GM12865 (cell line): Measurements from ENCODE around the gene METTL23.
"Not testable (repeated sequence)": the region's sequence is repeated elsewhere in the genome, so short reads cannot be mapped to it uniquely, and the experiment has no call there.

ENCODE experiments used
- DNase-seq: peaks from one replicate; pipeline ENCODE4 v3.0.0; 2010; ENCODE audit warnings: low read depth
- H3K4me3 ChIP-seq: 2 replicates; pipeline ENCODE4 v1.5.1; 2011; ENCODE audit warnings: mild to moderate bottlenecking, low read depth, low read length, control low read depth
- TF ChIP-seq, protein P1 (sequence below): IDR thresholded peaks from 2 replicates; pipeline ENCODE4 v1.5.1; 2011; ENCODE audit warnings: low read length, control low read depth, low read depth, inconsistent platforms; ENCODE audit not compliant: insufficient read depth; ENCODE audit errors: missing control alignments

METTL23 gene

DNA sequence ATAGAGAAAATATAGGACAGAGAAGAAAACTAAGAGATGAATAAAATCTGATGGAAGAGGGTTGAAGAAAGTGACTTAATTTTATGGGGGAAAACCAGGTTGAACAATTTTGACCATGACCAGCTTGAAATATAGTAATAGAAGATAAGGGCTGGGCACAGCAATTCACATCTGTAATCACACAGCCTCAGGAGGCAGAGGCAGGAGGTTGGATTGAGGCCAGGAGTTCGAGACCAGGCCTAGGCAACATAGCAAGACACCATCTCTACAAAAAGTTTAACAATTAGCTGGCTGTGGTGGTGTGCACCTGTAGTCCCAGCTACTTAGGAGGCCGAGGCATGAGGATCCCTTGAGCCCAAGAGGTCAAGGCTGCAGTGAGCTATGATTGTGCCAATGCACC is 24.6 kb upstream of the METTL23 start:
- H3K4me3 ChIP-seq = no peak overlapping the region
- DNase-seq = no peak

DNA sequence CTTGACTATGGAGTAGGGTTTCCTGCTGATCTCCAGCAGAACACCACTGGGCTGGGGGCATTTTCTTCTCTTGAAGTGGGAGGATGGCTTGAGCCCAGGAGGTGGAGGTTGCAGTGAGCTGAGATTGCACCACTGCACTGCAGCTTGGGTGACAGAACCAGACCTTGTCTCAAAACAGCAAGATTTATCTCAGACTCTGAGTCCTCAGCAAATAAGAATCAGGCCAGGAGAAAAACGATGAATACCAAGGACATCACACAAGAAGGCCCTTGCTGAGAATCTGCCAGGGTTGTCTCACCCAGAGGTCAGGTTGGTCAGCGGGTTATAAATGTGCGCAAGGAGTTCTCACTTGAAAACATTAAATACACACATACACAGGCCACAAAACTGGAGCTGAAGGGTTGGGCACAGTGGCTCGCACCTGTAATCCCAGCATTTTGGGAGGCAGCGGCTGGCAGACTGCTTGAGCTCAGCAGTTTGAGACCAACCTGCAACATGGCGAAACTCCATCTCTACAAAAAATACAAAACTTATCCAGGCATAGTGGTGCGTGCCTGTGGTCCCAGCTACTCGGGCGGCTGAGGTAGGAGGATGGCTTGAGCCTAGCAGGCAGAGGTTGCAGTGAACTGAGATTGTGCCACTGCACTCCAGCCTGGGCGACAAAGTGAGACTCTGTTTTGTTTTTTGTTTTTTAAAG is 23.6 kb upstream of the METTL23 start:
- TF ChIP-seq, protein P1, sequence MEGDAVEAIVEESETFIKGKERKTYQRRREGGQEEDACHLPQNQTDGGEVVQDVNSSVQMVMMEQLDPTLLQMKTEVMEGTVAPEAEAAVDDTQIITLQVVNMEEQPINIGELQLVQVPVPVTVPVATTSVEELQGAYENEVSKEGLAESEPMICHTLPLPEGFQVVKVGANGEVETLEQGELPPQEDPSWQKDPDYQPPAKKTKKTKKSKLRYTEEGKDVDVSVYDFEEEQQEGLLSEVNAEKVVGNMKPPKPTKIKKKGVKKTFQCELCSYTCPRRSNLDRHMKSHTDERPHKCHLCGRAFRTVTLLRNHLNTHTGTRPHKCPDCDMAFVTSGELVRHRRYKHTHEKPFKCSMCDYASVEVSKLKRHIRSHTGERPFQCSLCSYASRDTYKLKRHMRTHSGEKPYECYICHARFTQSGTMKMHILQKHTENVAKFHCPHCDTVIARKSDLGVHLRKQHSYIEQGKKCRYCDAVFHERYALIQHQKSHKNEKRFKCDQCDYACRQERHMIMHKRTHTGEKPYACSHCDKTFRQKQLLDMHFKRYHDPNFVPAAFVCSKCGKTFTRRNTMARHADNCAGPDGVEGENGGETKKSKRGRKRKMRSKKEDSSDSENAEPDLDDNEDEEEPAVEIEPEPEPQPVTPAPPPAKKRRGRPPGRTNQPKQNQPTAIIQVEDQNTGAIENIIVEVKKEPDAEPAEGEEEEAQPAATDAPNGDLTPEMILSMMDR = no peak
- no peak overlapping the region for H3K4me3 ChIP-seq
- no peak for DNase-seq

More for the DNA sequence above, 24.6 kb upstream of the METTL23 start:
- TF ChIP-seq, protein P1 = no peak

DNA sequence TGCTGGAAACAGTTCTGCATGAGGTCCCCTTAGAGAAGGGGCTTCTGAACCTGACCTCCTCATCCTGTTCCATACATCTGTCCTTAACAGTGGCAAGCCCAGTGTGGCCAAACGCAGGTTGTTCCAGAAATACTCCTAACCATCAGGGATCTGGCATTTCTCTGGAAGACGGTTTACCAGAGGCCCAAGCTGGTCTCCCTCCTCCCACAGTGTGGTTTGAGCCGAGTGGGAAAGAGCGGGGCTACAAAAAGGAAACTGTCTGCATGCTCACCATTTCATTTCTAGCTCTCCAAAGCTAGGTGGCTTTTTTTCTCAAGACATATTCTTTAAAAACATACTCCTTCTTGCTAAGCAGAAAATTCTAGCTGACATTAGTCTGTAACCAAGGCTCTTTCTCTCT is 21.8 kb upstream of the METTL23 start:
- no peak overlapping the region for H3K4me3 ChIP-seq
- no peak for DNase-seq
- TF ChIP-seq, protein P1 = no peak

DNA sequence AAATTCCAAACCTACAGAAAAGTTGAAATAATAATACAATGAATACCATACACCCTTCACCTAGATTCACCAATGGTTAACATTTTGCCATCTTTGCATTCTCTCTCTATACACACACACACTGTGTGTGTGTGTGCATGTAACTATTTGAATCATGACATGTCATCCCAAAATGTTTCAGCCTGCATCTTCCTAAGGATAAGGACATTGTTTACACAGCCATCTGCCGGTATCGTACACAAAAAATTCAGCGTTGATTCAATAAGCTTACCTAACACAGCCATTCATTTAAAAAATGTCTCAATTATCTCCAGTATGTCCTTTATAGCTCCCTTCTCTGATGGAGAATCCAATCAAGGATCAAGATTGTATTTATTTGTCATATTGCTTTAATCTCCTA is 19.8 kb upstream of the METTL23 start:
- TF ChIP-seq, protein P1 = no peak
- no peak for DNase-seq
- H3K4me3 ChIP-seq = no peak overlapping the region

DNA sequence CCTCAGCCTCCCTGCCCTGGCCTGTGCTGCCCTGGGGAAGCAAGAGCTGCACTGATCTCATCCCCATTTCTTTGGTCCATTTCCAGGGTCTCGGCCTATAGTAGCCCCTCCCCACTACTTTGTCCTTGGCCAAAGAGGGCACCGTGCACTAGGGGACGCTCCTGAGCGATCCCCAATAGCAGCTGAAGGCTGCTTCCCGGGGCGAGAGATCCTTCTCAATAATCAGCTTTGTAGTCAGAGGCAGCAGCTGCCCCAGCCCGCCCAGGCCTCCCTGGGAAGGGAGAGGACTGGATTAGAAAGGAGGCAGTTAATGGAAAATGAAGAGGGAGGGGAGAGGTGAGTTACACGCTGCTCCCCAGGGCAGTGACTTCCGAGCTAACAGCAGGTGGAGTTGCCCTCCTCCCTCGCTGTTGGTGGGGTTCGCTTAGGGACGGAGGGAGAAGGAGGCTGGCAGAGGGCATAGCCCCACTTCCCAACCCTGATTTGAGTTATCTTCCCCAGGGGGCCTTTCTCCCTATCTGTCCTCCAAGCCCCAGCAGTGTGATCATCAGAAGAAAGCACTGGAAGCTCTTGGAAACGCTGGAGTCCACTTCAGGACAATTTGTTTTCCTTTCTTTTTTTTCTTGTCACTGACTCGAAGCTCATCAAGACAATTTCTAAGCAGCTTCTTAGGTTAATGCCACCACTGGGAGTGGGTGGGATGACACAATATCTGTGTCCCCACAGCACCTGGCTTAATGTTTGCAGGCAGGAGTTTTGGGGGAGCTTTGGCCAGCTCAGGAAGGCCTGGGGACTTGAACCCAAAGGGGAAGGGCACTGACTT is 18.4 kb upstream of the METTL23 start:
- H3K4me3 ChIP-seq = no peak overlapping the region
- TF ChIP-seq, protein P1 = peak; percentile 5
- no peak for DNase-seq

DNA sequence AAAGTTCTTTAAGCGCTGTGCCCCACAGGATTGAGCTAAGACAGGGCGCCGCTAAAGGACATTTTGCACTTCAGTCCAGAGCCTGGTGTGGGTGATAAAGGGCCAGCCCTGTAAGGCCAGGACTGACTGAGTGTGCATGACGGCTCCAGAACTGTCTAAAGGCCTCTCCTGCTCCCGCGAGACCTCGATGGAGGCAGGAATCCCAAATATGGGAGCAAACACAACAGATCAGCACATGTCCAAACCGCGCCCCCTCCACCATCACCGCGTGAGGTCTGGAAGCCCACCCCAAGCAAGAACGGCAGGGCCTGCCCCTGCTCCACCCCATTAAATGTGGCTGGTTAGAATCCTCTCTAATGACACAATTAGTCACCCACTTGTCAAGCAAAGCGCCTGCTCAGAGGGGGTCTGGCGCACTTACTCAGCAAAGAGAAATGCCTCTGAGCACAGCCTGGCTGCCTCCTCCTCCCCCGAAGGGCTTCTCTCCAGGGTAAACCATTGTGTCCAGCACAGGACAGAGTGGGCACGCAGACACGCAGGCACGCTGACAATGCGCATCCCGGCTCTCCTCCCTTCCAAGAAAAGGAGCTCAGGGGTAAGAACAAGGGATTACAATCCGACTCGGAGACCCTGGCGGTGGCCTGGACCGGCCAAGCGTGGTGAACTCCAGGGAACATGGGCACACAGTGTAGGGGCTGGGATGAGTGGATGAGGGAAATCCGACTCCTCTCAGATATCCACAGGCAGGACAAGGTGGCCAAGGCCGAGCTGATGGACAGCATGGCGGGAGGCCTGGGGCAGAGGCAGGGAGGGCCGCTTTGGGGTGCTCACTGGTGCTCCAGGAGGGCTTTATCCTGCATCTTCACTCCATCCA is 17.3 kb upstream of the METTL23 start:
- H3K4me3 ChIP-seq = no peak overlapping the region
- no peak for DNase-seq
- TF ChIP-seq, protein P1 = no peak

DNA sequence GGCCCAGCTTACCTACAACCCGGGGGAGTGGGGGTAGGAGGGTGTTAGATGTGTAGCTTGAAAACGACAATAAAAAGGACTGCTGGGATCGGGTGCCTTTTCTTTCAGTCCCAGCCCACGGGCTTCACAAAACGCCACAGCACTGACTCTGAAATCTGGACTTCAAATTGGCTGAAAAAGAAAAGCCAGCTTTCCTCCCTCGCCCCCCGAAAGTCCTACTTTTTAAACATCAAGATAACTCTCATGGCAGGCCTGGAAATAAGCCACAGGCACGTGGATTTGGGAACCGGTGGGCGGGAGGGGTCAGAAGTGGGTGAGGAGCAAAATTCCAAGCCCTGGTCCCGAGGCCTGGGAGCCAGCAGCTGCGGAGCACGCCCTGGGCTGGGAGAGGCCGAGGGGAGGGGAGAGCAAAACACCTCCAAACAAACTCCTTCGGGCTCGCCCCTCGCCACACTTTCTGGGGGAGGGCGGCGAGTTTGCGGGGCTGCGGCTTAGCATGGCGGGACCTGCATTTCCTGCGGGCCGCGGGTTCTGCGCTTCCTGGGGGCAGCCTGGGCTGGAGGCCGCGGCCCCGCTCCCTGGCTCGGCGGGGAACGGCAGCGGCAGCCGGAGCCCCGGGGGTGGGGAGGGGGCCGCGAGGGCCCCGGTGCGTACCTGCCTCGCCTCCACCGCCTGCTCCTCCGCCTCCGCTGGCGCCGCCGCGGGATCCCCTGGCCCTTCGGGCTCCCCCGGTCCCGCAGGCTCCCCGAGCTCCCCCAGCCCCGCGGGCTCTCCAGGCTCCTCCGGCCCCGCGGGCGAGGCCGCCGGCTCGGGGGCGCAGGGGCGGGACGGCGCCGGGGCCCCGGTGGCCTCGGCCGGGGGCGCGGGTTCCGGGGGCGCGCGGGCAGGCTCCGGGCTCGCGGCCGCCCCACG is 16.4 kb upstream of the METTL23 start:
- not testable (repeated sequence) for DNase-seq, H3K4me3 ChIP-seq
